Measurements from ENCODE around the gene CCSER1. TPM values are rescaled to one million over a fixed set of nuclear protein-coding genes. Genes with fewer than 3 reads are reported as not detected.

The CCSER1 gene
- total and polyA plus RNA-seq, 2 experiments from 2014 or later = not detected

DNA sequence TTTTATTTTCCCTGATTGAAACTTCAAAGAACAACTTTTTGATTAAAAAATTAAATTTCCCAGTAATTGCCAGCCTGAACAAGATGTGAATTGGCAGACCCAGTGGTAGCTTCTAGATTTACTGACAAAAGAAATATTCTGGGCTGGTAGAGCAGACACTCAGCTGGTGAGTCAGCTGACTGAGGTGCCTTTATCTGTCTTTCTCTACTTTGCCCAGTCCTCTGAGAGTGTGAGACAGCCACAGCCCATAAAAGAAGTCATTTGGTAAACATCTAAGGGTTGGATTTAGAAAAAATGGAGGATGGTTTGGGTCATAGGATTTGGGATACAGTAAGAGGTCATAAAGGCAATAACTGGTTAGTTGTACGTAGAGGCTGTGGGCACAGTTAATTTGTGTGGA lies 54.5 kb downstream of the CCSER1 start:
- WGBS, 2 experiments (ENCODE audit: low coverage in 1 of 2, low lambda C conversion rate in 2 of 2, missing lambda C conversion rate in 2 of 2) = 29 to 38% methylated on average over 1 of the region's 1 CpG
- Histone ChIP-seq H3K36me3 (ENCODE audit: low read depth) (no peaks in the 10 kb centered on the region), H3K79me2 (ENCODE audit: insufficient read depth) (no peaks in the 10 kb centered on the region), H3K4me2 (ENCODE audit: unreplicated experiment) (no peak overlapping the region), H3K27ac (no peak overlapping the region), H4K20me1 (ENCODE audit: insufficient read depth) (no peaks in the 10 kb centered on the region), H3K4me1 (ENCODE audit: insufficient read depth) (no peaks in the 10 kb centered on the region), H3K9ac (no peak overlapping the region), H3K9me2 (ENCODE audit: insufficient read depth) (no peaks in the 10 kb centered on the region), H3K4me3 (no peak overlapping the region), H3F3A (ENCODE audit: insufficient read depth) (no peaks in the 10 kb centered on the region), H2AFZ (no peak overlapping the region), H3K27me3 (replicated peaks; ENCODE audit: insufficient read depth) (no peaks in the 10 kb centered on the region), H3K9me3 (ENCODE audit: low read depth) (no peaks in the 10 kb centered on the region)
- no peak for DNase-seq
- TF ChIP-seq EZH2 (IDR thresholded peaks at IDR 0.05; ENCODE audit: insufficient read depth, poor library complexity, severe bottlenecking) (no peak), EZH2phosphoT487 (IDR thresholded peaks at IDR 0.05; ENCODE audit: insufficient read depth, low read depth) (no peak)
- in situ Hi-C loops (cut with MboI) = no loop called here

DNA sequence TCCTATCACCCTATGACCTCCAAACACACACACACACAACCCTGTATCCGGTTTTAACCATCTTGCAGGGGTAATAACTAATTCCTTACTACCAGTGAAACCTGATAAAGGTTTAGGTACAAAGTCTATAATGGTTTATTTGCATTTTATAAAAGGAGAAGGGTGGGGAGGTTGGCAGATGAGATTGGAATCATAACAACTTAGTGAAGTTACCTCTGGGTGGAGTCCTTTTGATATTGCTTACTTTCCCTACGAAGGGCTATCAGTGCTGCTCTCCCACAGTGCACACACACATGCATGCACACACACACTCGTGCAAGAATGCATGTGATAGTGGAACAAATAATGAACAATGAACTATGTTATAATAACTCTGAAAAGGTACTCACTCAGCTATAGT lies 56.1 kb downstream of the CCSER1 start:
- no peak overlapping the region for H3K4me2 ChIP-seq (ENCODE audit: unreplicated experiment)
- H3F3A ChIP-seq (ENCODE audit: insufficient read depth) = no peaks in the 10 kb centered on the region
- no peaks in the 10 kb centered on the region for H3K27me3 ChIP-seq (replicated peaks; ENCODE audit: insufficient read depth)
- H4K20me1 ChIP-seq (ENCODE audit: insufficient read depth) = no peaks in the 10 kb centered on the region
- in situ Hi-C loops (cut with MboI) = no loop called here
- no peak overlapping the region for H3K9ac ChIP-seq
- no peak for DNase-seq
- H3K9me2 ChIP-seq (ENCODE audit: insufficient read depth) = no peaks in the 10 kb centered on the region
- no peak overlapping the region for H3K27ac ChIP-seq
- no peak overlapping the region for H2AFZ ChIP-seq
- H3K4me1 ChIP-seq (ENCODE audit: insufficient read depth) = no peaks in the 10 kb centered on the region
- no peak for TF ChIP-seq EZH2phosphoT487 (IDR thresholded peaks at IDR 0.05; ENCODE audit: insufficient read depth, low read depth)
- no peak for TF ChIP-seq EZH2 (IDR thresholded peaks at IDR 0.05; ENCODE audit: insufficient read depth, poor library complexity, severe bottlenecking)
- H3K36me3 ChIP-seq (ENCODE audit: low read depth) = no peaks in the 10 kb centered on the region
- no peaks in the 10 kb centered on the region for H3K79me2 ChIP-seq (ENCODE audit: insufficient read depth)
- H3K9me3 ChIP-seq (ENCODE audit: low read depth) = no peaks in the 10 kb centered on the region
- 2 to 3% methylated on average over 3 of the region's 3 CpGs for WGBS, 2 experiments (ENCODE audit: low coverage in 1 of 2, low lambda C conversion rate in 2 of 2, missing lambda C conversion rate in 2 of 2)
- no peak overlapping the region for H3K4me3 ChIP-seq

DNA sequence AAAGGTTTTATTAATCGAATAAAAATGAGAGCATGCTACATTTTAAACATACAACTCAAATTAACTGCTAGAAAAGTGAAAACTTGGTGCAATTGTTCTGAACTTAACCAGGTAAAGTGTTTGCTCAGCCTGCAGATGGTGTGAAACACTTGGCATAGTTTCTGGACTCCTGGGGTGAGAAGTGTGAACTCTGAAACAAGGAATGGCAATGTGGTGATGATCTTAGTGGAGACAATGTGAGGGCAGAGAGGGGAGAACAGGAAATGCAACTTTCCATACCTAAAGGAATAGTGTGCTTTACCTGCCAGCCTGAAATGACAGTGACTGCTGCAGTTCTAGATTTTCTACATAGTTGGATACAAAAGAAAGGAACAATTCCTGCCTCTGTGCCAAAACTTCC lies 57.4 kb downstream of the CCSER1 start:
- in situ Hi-C loops (cut with MboI) = no loop called here
- WGBS, 2 experiments (ENCODE audit: low coverage in 1 of 2, low lambda C conversion rate in 2 of 2, missing lambda C conversion rate in 2 of 2) = 0 to 3% methylated on average over 1 of the region's 1 CpG
- no peak for TF ChIP-seq EZH2 (IDR thresholded peaks at IDR 0.05; ENCODE audit: insufficient read depth, poor library complexity, severe bottlenecking)
- no peak for TF ChIP-seq EZH2phosphoT487 (IDR thresholded peaks at IDR 0.05; ENCODE audit: insufficient read depth, low read depth)

DNA sequence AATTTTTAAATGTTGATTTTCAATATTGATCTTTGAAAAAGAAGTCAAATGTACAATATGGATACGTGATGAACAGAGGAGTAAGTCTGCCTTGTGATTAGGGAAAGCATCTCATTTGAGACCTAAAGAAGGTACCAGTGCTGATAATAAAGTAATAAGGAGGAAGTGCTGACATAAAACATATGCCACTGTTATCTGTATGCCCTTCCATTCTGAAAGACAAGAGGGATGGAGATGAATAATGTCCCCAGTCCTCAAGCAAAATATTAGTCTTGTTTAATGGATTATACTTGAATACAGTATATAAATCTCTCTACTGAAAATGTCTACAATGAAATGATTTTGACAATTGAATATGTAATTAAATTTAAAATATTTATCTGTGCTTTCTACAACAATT lies 58.2 kb downstream of the CCSER1 start:
- Histone ChIP-seq H3K36me3 (ENCODE audit: low read depth) (no peaks in the 10 kb centered on the region), H3K9me3 (ENCODE audit: low read depth) (no peaks in the 10 kb centered on the region), H3K27ac (no peak overlapping the region), H4K20me1 (ENCODE audit: insufficient read depth) (no peaks in the 10 kb centered on the region), H3K4me3 (no peak overlapping the region), H2AFZ (no peak overlapping the region), H3K27me3 (replicated peaks; ENCODE audit: insufficient read depth) (no peaks in the 10 kb centered on the region), H3K79me2 (ENCODE audit: insufficient read depth) (no peaks in the 10 kb centered on the region), H3K4me1 (ENCODE audit: insufficient read depth) (no peaks in the 10 kb centered on the region), H3K9me2 (ENCODE audit: insufficient read depth) (no peaks in the 10 kb centered on the region), H3F3A (ENCODE audit: insufficient read depth) (no peaks in the 10 kb centered on the region), H3K9ac (no peak overlapping the region), H3K4me2 (ENCODE audit: unreplicated experiment) (no peak overlapping the region)
- 6 to 8% methylated on average over 1 of the region's 1 CpG for WGBS, 2 experiments (ENCODE audit: low coverage in 1 of 2, low lambda C conversion rate in 2 of 2, missing lambda C conversion rate in 2 of 2)
- DNase-seq = no peak
- no peak for TF ChIP-seq EZH2phosphoT487 (IDR thresholded peaks at IDR 0.05; ENCODE audit: insufficient read depth, low read depth)
- TF ChIP-seq EZH2 (IDR thresholded peaks at IDR 0.05; ENCODE audit: insufficient read depth, poor library complexity, severe bottlenecking) = no peak
- in situ Hi-C loops (cut with MboI) = no loop called here

More for the DNA sequence above, 57.4 kb downstream of the CCSER1 start:
- H3K27ac ChIP-seq = no peak overlapping the region
- H3K4me1 ChIP-seq (ENCODE audit: insufficient read depth) = no peaks in the 10 kb centered on the region
- H3K79me2 ChIP-seq (ENCODE audit: insufficient read depth) = no peaks in the 10 kb centered on the region
- no peaks in the 10 kb centered on the region for H4K20me1 ChIP-seq (ENCODE audit: insufficient read depth)
- H3K36me3 ChIP-seq (ENCODE audit: low read depth) = no peaks in the 10 kb centered on the region
- no peak overlapping the region for H3K9ac ChIP-seq
- no peak for DNase-seq
- no peak overlapping the region for H2AFZ ChIP-seq
- no peaks in the 10 kb centered on the region for H3K27me3 ChIP-seq (replicated peaks; ENCODE audit: insufficient read depth)
- no peak overlapping the region for H3K4me3 ChIP-seq
- H3K9me3 ChIP-seq (ENCODE audit: low read depth) = no peaks in the 10 kb centered on the region
- no peaks in the 10 kb centered on the region for H3F3A ChIP-seq (ENCODE audit: insufficient read depth)
- H3K4me2 ChIP-seq (ENCODE audit: unreplicated experiment) = no peak overlapping the region
- H3K9me2 ChIP-seq (ENCODE audit: insufficient read depth) = no peaks in the 10 kb centered on the region

DNA sequence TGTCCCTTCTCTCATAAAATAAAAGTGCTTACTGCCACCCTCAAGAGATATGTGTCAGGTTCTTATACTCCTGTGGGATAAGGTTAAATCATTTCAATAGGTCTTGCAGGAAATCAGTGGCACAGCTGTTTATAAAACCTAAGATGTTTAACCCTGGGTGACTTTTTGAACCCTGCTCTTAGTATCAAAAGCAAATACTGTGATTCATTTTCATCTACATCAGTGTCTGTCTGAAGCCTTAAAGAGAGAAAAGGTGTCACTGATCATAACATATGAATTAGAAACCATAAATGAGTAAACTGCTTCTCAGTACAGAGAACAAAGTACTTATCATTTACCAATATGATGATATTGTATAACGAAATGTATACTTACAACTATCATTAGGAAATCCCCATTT lies 59.0 kb downstream of the CCSER1 start:
- in situ Hi-C loops (cut with MboI) = no loop called here

More for the DNA sequence above, 59.0 kb downstream of the CCSER1 start:
- Histone ChIP-seq H3F3A (ENCODE audit: insufficient read depth) (no peaks in the 10 kb centered on the region), H4K20me1 (ENCODE audit: insufficient read depth) (no peaks in the 10 kb centered on the region), H3K9me3 (ENCODE audit: low read depth) (no peaks in the 10 kb centered on the region), H3K4me1 (ENCODE audit: insufficient read depth) (no peaks in the 10 kb centered on the region), H3K9me2 (ENCODE audit: insufficient read depth) (no peaks in the 10 kb centered on the region), H2AFZ (no peak overlapping the region), H3K9ac (no peak overlapping the region), H3K36me3 (ENCODE audit: low read depth) (no peaks in the 10 kb centered on the region), H3K4me3 (no peak overlapping the region), H3K79me2 (ENCODE audit: insufficient read depth) (no peaks in the 10 kb centered on the region), H3K27ac (no peak overlapping the region), H3K27me3 (replicated peaks; ENCODE audit: insufficient read depth) (no peaks in the 10 kb centered on the region), H3K4me2 (ENCODE audit: unreplicated experiment) (no peak overlapping the region)
- no peak for DNase-seq
- TF ChIP-seq EZH2phosphoT487 (IDR thresholded peaks at IDR 0.05; ENCODE audit: insufficient read depth, low read depth) (no peak), EZH2 (IDR thresholded peaks at IDR 0.05; ENCODE audit: insufficient read depth, poor library complexity, severe bottlenecking) (no peak)
- 0 to 2% methylated on average over 1 of the region's 1 CpG for WGBS, 2 experiments (ENCODE audit: low coverage in 1 of 2, low lambda C conversion rate in 2 of 2, missing lambda C conversion rate in 2 of 2)

Data from GM23248 (cell line).